T47D (cell line): ENCODE data around the gene ERICH6B.
"Not testable (repeated sequence)": the region's sequence is repeated elsewhere in the genome, so short reads cannot be mapped to it uniquely, and the experiment has no call there.

Experiments
- DNase-seq, 2 experiments: peaks; one replicate each; pipeline versions ENCODE4 v3.0.0 to v3.0.0-alpha.2; 2011 to 2012; ENCODE audit warnings: low read depth in 1 of 2, low spot score in 1 of 2
- JUND ChIP-seq: IDR thresholded peaks from 2 replicates; pipeline ENCODE4 v1.6.1; 2012; ENCODE audit warnings: low read depth
- in situ Hi-C: cut with HindIII; loops from 2 replicates; pipeline ENCODE4 v1.10.0; 2016; ENCODE audit warnings: low sequenced_read_pairs, low pct_unique_long_range_greater_than_20kb

ERICH6B gene

GRCh38 chr13:45615501-45616101 is at the start of gene ERICH6B:
ERICH6B (minus strand) TSS chr13:45615739; CDS start chr13:45597005, 18,734 bp downstream.
- in situ Hi-C loops = no loop called here
- no peak for DNase-seq

GRCh38 chr13:45662903-45663302 is 47.4 kb upstream of the ERICH6B start:
- DNase-seq, in situ Hi-C loops: not testable (repeated sequence)

More at GRCh38 chr13:45615501-45616101, at the start of gene ERICH6B:
- no peak for TF ChIP-seq JUND

- no peak for TF ChIP-seq JUND
- no peak for DNase-seq
- in situ Hi-C loops = no loop called here
These were observed 46.6 kb upstream of the ERICH6B start for GRCh38 chr13:45662162-45662561.

GRCh38 chr13:45660458-45660857 is 44.9 kb upstream of the ERICH6B start:
- in situ Hi-C loops, DNase-seq: not testable (repeated sequence)

- no peak for TF ChIP-seq JUND
- in situ Hi-C loops = no loop called here
- DNase-seq = no peak
These were observed 44.0 kb upstream of the ERICH6B start for GRCh38 chr13:45659536-45659935.

- no peak for TF ChIP-seq JUND
- DNase-seq = no peak
- in situ Hi-C loops = no loop called here
These were observed 43.2 kb upstream of the ERICH6B start for GRCh38 chr13:45658586-45659235.

- no peak for TF ChIP-seq JUND
- in situ Hi-C loops = no loop called here
- DNase-seq = no peak
These were observed 39.3 kb upstream of the ERICH6B start for GRCh38 chr13:45654633-45655349.

GRCh38 chr13:45645263-45645662 is 29.7 kb upstream of the ERICH6B start:
- DNase-seq, in situ Hi-C loops: not testable (repeated sequence)

- DNase-seq, in situ Hi-C loops: not testable (repeated sequence)
These were observed 26.6 kb upstream of the ERICH6B start for GRCh38 chr13:45642159-45642558.

GRCh38 chr13:45635291-45635690 is 19.8 kb upstream of the ERICH6B start:
- in situ Hi-C loops, DNase-seq: not testable (repeated sequence)

- TF ChIP-seq JUND = no peak
- DNase-seq = no peak
- in situ Hi-C loops = no loop called here
These were observed 15.3 kb upstream of the ERICH6B start for GRCh38 chr13:45630791-45631190.

GRCh38 chr13:45629940-45630339 is 14.4 kb upstream of the ERICH6B start:
- in situ Hi-C loops = no loop called here
- no peak for DNase-seq
- no peak for TF ChIP-seq JUND

GRCh38 chr13:45628094-45628493 is 12.6 kb upstream of the ERICH6B start:
- in situ Hi-C loops = no loop called here
- TF ChIP-seq JUND = no peak
- DNase-seq = no peak

- no peak for DNase-seq
- in situ Hi-C loops = no loop called here
- TF ChIP-seq JUND = no peak
These were observed 12.1 kb upstream of the ERICH6B start for GRCh38 chr13:45627656-45628055.
